OCI-M2 (cell line): ENCODE data around the gene NXPH4.

ENCODE experiments used
- DNase-seq: peaks from one replicate; lab custom pipeline; 2025; ENCODE audit not compliant: unreplicated experiment; lab: John Stamatoyannopoulos, UW

Gene NXPH4

GRCh38 chr12:57216921-57217879 is 606 bp downstream of the NXPH4 start:
- no peak for DNase-seq

GRCh38 chr12:57218030-57218853 is 1.6 kb downstream of the NXPH4 start:
- no peak for DNase-seq

GRCh38 chr12:57219205-57219992 is 2.8 kb downstream of the NXPH4 start:
- no peak for DNase-seq

GRCh38 chr12:57219993-57220754 is 3.6 kb downstream of the NXPH4 start:
- DNase-seq, result no peak

GRCh38 chr12:57220770-57221168 is 4.2 kb downstream of the NXPH4 start:
- DNase-seq, result no peak

- DNase-seq, result no peak
These were observed 4.7 kb downstream of the NXPH4 start for GRCh38 chr12:57221169-57221917.

- no peak for DNase-seq
These were observed 5.9 kb downstream of the NXPH4 start for GRCh38 chr12:57222286-57223190.

- no peak for DNase-seq
These were observed 6.9 kb downstream of the NXPH4 start for GRCh38 chr12:57223191-57224165.

GRCh38 chr12:57224278-57224972 is 7.8 kb downstream of the NXPH4 start:
- no peak for DNase-seq

- no peak for DNase-seq
These were observed 8.5 kb downstream of the NXPH4 start for GRCh38 chr12:57224973-57225679.

GRCh38 chr12:57225680-57226210 is 9.2 kb downstream of the NXPH4 start:
- DNase-seq, result no peak

GRCh38 chr12:57226588-57227314 is 10.2 kb downstream of the NXPH4 start:
- no peak for DNase-seq

- no peak for DNase-seq
These were observed 10.9 kb downstream of the NXPH4 start for GRCh38 chr12:57227315-57228115.

- DNase-seq, result no peak
These were observed 12.5 kb downstream of the NXPH4 start for GRCh38 chr12:57229046-57229633.
